NT2/D1 (cell line): ENCODE data around the gene ZWINT.

Experiments used
- DNase-seq: peaks from one replicate; pipeline ENCODE4 v3.0.0-alpha.2; 2011; ENCODE audit warnings: low read depth, low spot score
- H3K27me3 ChIP-seq: 2 replicates; pipeline ENCODE4 v1.6.0; 2011; ENCODE audit warnings: mild to moderate bottlenecking; ENCODE audit not compliant: insufficient read length, insufficient read depth
- H3K36me3 ChIP-seq: 2 replicates; pipeline ENCODE4 v1.6.1; 2011; ENCODE audit warnings: mild to moderate bottlenecking, low read length, mixed read lengths; ENCODE audit not compliant: insufficient read depth, insufficient read length
- H3K4me1 ChIP-seq: 2 replicates; pipeline ENCODE4 v1.5.1; 2011; ENCODE audit not compliant: insufficient read depth, insufficient read length
- H3K4me3 ChIP-seq: 2 replicates; pipeline ENCODE4 v1.5.1; 2011; ENCODE audit warnings: low read depth; ENCODE audit not compliant: insufficient read length
- H3K9ac ChIP-seq: 2 replicates; pipeline ENCODE4 v1.6.0; 2011; ENCODE audit warnings: low read depth; ENCODE audit not compliant: insufficient read length
- H3K9me3 ChIP-seq: 2 replicates; pipeline ENCODE4 v1.5.1; 2011; ENCODE audit warnings: mild to moderate bottlenecking, low read length; ENCODE audit not compliant: insufficient read depth
- SUZ12 ChIP-seq: IDR thresholded peaks from 2 replicates; pipeline ENCODE4 v1.6.1; 2011; ENCODE audit not compliant: insufficient read length, insufficient read depth; ENCODE audit errors: extremely low read depth
- YY1 ChIP-seq: IDR thresholded peaks from 2 replicates; pipeline ENCODE4 v1.6.1; 2011; ENCODE audit not compliant: insufficient read length, insufficient read depth
- ZNF274 ChIP-seq: IDR thresholded peaks from 2 replicates; pipeline ENCODE4 v1.6.1; 2011; ENCODE audit warnings: mild to moderate bottlenecking, low read depth, low read length

Gene ZWINT

GRCh38 chr10:56318816-56319215 is 42.2 kb downstream of the ZWINT start:
- DNase-seq = no peak
- TF ChIP-seq YY1 (no peak), ZNF274 (no peak), SUZ12 (no peak)

GRCh38 chr10:56317603-56318002 is 43.5 kb downstream of the ZWINT start:
- Histone ChIP-seq H3K9ac (no peak overlapping the region), H3K4me1 (no peaks in the 10 kb centered on the region), H3K9me3 (no peaks in the 10 kb centered on the region; the same call in 1 of the 2 replicates), H3K27me3 (no peaks in the 10 kb centered on the region), H3K36me3 (no peaks in the 10 kb centered on the region), H3K4me3 (no peak overlapping the region)
- no peak for TF ChIP-seq SUZ12
- TF ChIP-seq ZNF274 = no peak
- no peak for TF ChIP-seq YY1
- DNase-seq = no peak

More at GRCh38 chr10:56318816-56319215, 42.2 kb downstream of the ZWINT start:
- Histone ChIP-seq H3K4me1 (no peaks in the 10 kb centered on the region), H3K9me3 (no peaks in the 10 kb centered on the region; the same call in 1 of the 2 replicates), H3K36me3 (no peaks in the 10 kb centered on the region), H3K9ac (no peak overlapping the region), H3K27me3 (no peaks in the 10 kb centered on the region), H3K4me3 (no peak overlapping the region)

GRCh38 chr10:56316603-56317002 is 44.5 kb downstream of the ZWINT start:
- no peaks in the 10 kb centered on the region; the same call in 1 of the 2 replicates for H3K9me3 ChIP-seq
- H3K4me1 ChIP-seq = no peaks in the 10 kb centered on the region
- H3K4me3 ChIP-seq = no peak overlapping the region
- no peak for DNase-seq
- no peaks in the 10 kb centered on the region for H3K27me3 ChIP-seq
- TF ChIP-seq YY1 (no peak), SUZ12 (no peak), ZNF274 (no peak)
- no peak overlapping the region for H3K9ac ChIP-seq
- H3K36me3 ChIP-seq = no peaks in the 10 kb centered on the region
